H9 (cell line): ENCODE measurements around the gene SREBF2. TPM values are rescaled to one million over a fixed set of nuclear protein-coding genes. Genes with fewer than 3 reads are reported as not detected.

Source experiments
- DNase-seq: peaks from one replicate; pipeline ENCODE4 v3.0.0-alpha.2; 2017
- H2AFZ ChIP-seq: one replicate; pipeline ENCODE4 v1.6.1; 2013; ENCODE audit warnings: mild to moderate bottlenecking, low read length, control low read depth, moderate library complexity
- H2AK5ac ChIP-seq: 2 replicates; pipeline ENCODE4 v1.6.1; 2013; ENCODE audit warnings: low read length, control low read depth, mixed read lengths; ENCODE audit not compliant: insufficient read length
- H2BK120ac ChIP-seq: one replicate; pipeline ENCODE4 v1.6.1; 2013; ENCODE audit warnings: low read depth, mild to moderate bottlenecking, low read length, control low read depth, inconsistent platforms; ENCODE audit not compliant: poor library complexity, severe bottlenecking
- H2BK12ac ChIP-seq: 2 replicates; pipeline ENCODE4 v1.6.1; 2013; ENCODE audit warnings: low read length, control low read depth, mixed read lengths, low read depth; ENCODE audit not compliant: insufficient read length
- H2BK15ac ChIP-seq: 2 replicates; pipeline ENCODE4 v1.6.1; 2013; ENCODE audit warnings: low read depth, low read length, control low read depth
- H2BK20ac ChIP-seq: one replicate; pipeline ENCODE4 v1.6.1; 2013; ENCODE audit warnings: low read depth, mild to moderate bottlenecking, low read length, control low read depth, inconsistent platforms; ENCODE audit not compliant: poor library complexity, severe bottlenecking
- H2BK5ac ChIP-seq: 2 replicates; pipeline ENCODE4 v1.6.1; 2013; ENCODE audit warnings: low read length, control low read depth, mixed read lengths; ENCODE audit not compliant: insufficient read length
- H3K14ac ChIP-seq: 2 replicates; pipeline ENCODE4 v1.6.1; 2013; ENCODE audit warnings: low read length, control low read depth; ENCODE audit not compliant: insufficient read depth
- H3K18ac ChIP-seq: 2 replicates; pipeline ENCODE4 v1.6.1; 2013; ENCODE audit warnings: low read depth, mild to moderate bottlenecking, mixed read lengths, low read length, control low read depth; ENCODE audit not compliant: insufficient read length
- H3K23ac ChIP-seq: 2 replicates; pipeline ENCODE4 v1.6.1; 2013; ENCODE audit warnings: low read length, control low read depth, mixed read lengths, low read depth; ENCODE audit not compliant: insufficient read length
- H3K23me2 ChIP-seq: 2 replicates; pipeline ENCODE4 v1.6.1; 2013; ENCODE audit warnings: low read depth, mild to moderate bottlenecking, mixed read lengths, low read length, control low read depth; ENCODE audit not compliant: insufficient read length, poor library complexity, severe bottlenecking
- H3K27ac ChIP-seq: 2 replicates; pipeline ENCODE4 v1.5.1; 2013; ENCODE audit warnings: low read length, control low read depth, mixed read lengths, low read depth; ENCODE audit not compliant: insufficient read length
- H3K27me3 ChIP-seq: 2 replicates; pipeline ENCODE4 v1.6.1; 2013; ENCODE audit warnings: low read length, control low read depth, inconsistent platforms; ENCODE audit not compliant: insufficient read depth
- H3K4ac ChIP-seq: 2 replicates; pipeline ENCODE4 v1.6.1; 2013; ENCODE audit warnings: low read depth, mild to moderate bottlenecking, control low read depth, inconsistent platforms, low read length, moderate library complexity
- H3K4me1 ChIP-seq: 2 replicates; pipeline ENCODE4 v1.6.1; 2013; ENCODE audit warnings: low read length, control low read depth, inconsistent platforms; ENCODE audit not compliant: insufficient read depth
- H3K4me2 ChIP-seq: 2 replicates; pipeline ENCODE4 v1.6.1; 2013; ENCODE audit warnings: low read length, control low read depth, mixed read lengths; ENCODE audit not compliant: insufficient read length, insufficient read depth
- H3K56ac ChIP-seq: 2 replicates; pipeline ENCODE4 v1.6.1; 2013; ENCODE audit warnings: low read depth, mild to moderate bottlenecking, mixed read lengths, low read length, control low read depth; ENCODE audit not compliant: insufficient read length
- H3K79me1 ChIP-seq: 2 replicates; pipeline ENCODE4 v1.6.1; 2013; ENCODE audit warnings: low read depth, mild to moderate bottlenecking, moderate library complexity, low read length, control low read depth, inconsistent platforms; ENCODE audit not compliant: insufficient read depth, poor library complexity, severe bottlenecking
- H3K79me2 ChIP-seq: 2 replicates; pipeline ENCODE4 v1.6.1; 2013; ENCODE audit warnings: low read length, control low read depth, inconsistent platforms; ENCODE audit not compliant: insufficient read depth
- H3K9ac ChIP-seq: 2 replicates; pipeline ENCODE4 v1.6.1; 2013; ENCODE audit warnings: low read length, control low read depth, mixed read lengths; ENCODE audit not compliant: insufficient read length; ENCODE audit errors: extremely low read depth
- H3K9me3 ChIP-seq: one replicate; pipeline ENCODE4 v1.6.1; 2013; ENCODE audit warnings: low read depth, low read length, inconsistent platforms; ENCODE audit not compliant: control insufficient read depth
- H3T11ph ChIP-seq: one replicate; pipeline ENCODE4 v1.6.1; 2013; ENCODE audit warnings: mild to moderate bottlenecking, low read length, control low read depth, inconsistent platforms
- H4K20me1 ChIP-seq: one replicate; pipeline ENCODE4 v1.6.1; 2013; ENCODE audit not compliant: control insufficient read depth, insufficient read length, insufficient read depth
- H4K5ac ChIP-seq: 2 replicates; pipeline ENCODE4 v1.6.1; 2013; ENCODE audit warnings: low read depth, mild to moderate bottlenecking, mixed read lengths, low read length, control low read depth; ENCODE audit not compliant: insufficient read length
- H4K8ac ChIP-seq: replicated peaks from 2 replicates; pipeline ENCODE4 v1.6.1; 2013; ENCODE audit warnings: low read length, control low read depth, mixed read lengths, low read depth; ENCODE audit not compliant: insufficient read length
- H4K91ac ChIP-seq: 2 replicates; pipeline ENCODE4 v1.6.1; 2013; ENCODE audit warnings: low read depth, mild to moderate bottlenecking, moderate library complexity, mixed read lengths, low read length, control low read depth; ENCODE audit not compliant: insufficient read length
- H3K27ac Mint-ChIP-seq, 3 experiments: 2 replicates in 2 of 3; 3 replicates in 1 of 3; pipeline ENCODE4 v1.8.0; 2020 to 2021; ENCODE audit warnings: mixed read lengths in 3 of 3, mild to moderate bottlenecking in 1 of 3, moderate library complexity in 1 of 3
- H3K27me3 Mint-ChIP-seq: 2 replicates; pipeline ENCODE4 v1.8.0; 2021; ENCODE audit warnings: low read depth, mild to moderate bottlenecking, moderate library complexity, mixed read lengths
- H3K36me3 Mint-ChIP-seq, 3 experiments: 2 replicates in 2 of 3; 3 replicates in 1 of 3; pipeline ENCODE4 v1.8.0; 2020 to 2021; ENCODE audit warnings: low read depth in 3 of 3, mixed read lengths in 3 of 3; ENCODE audit not compliant: insufficient read depth in 1 of 3
- H3K4me1 Mint-ChIP-seq, 2 experiments: 2 replicates each; pipeline ENCODE4 v1.8.0; 2020; ENCODE audit warnings: mixed read lengths in 2 of 2
- H3K4me3 Mint-ChIP-seq, 2 experiments: 2 replicates in 1 of 2; 3 replicates in 1 of 2; pipeline ENCODE4 v1.8.0; 2020 to 2021; ENCODE audit warnings: mild to moderate bottlenecking in 2 of 2, mixed read lengths in 2 of 2, moderate library complexity in 1 of 2
- H3K9me3 Mint-ChIP-seq, 2 experiments: 2 replicates in 1 of 2; 3 replicates in 1 of 2; pipeline ENCODE4 v1.8.0; 2020; ENCODE audit warnings: mild to moderate bottlenecking in 2 of 2, mixed read lengths in 2 of 2, moderate library complexity in 1 of 2
- WGBS: extraction: QIAGEN DNeasy Blood & Tissue Kit; methylation state at CpG from one replicate; pipeline ENCODE4 v1.1.7; 2013; ENCODE audit warnings: missing lambda C conversion rate, low lambda C conversion rate, mixed read lengths; ENCODE audit not compliant: insufficient read length; ENCODE audit errors: extremely low coverage; 5-methylcytosine and 5-hydroxymethylcytosine counted together
- total RNA-seq: library from RNA; stranded (reverse); gene quantifications from 2 replicates; pipeline ENCODE4 v1.2.1, GENCODE V29; 2021
- TF ChIP-seq, protein P1 (sequence below): fragments of 200-600 bp; sonication (generic); conservative IDR thresholded peaks from 3 replicates; pipeline ENCODE4 v1.8.0; 2021; ENCODE audit warnings: antibody characterized with exemption, mild to moderate bottlenecking

The SREBF2 gene
- total RNA-seq, 1 experiment from 2014 or later: 146 TPM

DNA sequence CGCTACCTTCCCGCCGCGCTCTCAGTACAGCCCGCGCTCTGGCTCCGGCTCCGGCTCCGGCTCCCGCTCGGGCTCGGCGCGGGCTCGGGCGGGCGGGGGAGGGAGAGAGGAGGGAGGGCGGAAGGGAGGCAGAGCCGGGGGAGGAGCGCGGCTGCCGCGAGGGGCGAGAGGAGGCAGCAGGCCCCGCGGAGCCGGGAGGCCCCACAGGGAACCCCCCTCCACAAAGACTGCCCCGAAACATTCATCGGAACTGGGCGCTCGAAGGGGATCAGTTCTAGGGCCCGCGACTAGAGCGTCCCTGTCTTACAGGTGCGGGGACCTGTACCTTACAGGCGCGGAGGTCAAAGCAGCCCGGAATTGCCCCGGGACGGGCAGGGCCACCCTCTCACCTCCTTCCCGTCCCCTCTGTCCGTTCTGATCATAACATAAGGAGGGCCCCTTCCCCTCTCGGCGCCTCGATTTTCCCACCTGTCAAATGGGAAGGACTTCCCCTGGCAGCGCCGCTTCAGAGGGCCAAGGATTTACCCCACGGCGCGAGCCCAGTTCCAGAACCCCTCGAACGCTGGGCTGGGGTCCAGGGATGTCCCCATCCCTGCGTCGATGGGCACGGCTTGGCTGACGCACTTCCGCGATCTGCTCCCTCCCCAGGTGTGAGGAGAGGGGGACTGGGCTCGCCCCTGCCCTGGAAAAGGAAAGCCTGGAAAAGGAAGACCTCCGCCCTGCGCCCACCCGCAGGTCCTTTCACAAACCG is 82.3 kb downstream of the SREBF2 start, which contains the start of gene SHISA8:
Gene SHISA8, minus strand, starts transcription at position 40 of the 751 bp plus-strand sequence. CDS start 407 bp downstream, outside the sequence.
- no peak within 1 kb of the TSS for H4K8ac ChIP-seq
- H3K27me3 ChIP-seq: peaks cover 62% of the 10 kb centered on the region
- H3K27ac Mint-ChIP-seq: no peak within 1 kb of the TSS
- H3K9ac ChIP-seq: no peak within 1 kb of the TSS
- no peak within 1 kb of the TSS for H3K56ac ChIP-seq
- H3K4me2 ChIP-seq: peak within 1 kb of the TSS; percentile 45
- no peak within 1 kb of the TSS for H2BK20ac ChIP-seq
- no peak within 1 kb of the TSS for H3K18ac ChIP-seq
- H2BK5ac ChIP-seq: no peak within 1 kb of the TSS
- peaks cover 2% of the 10 kb centered on the region for H4K20me1 ChIP-seq
- H3T11ph ChIP-seq: no peak within 1 kb of the TSS
- H3K4ac ChIP-seq: no peak within 1 kb of the TSS
- no peak within 1 kb of the TSS for H3K27ac ChIP-seq
- H2BK120ac ChIP-seq: no peak within 1 kb of the TSS
- no peaks in the 10 kb centered on the region; a peak in 2 of 7 replicates for H3K36me3 Mint-ChIP-seq
- H2BK12ac ChIP-seq: no peak within 1 kb of the TSS
- no peak within 1 kb of the TSS; the same call in 1 of the 2 replicates for H3K14ac ChIP-seq
- H3K79me1 ChIP-seq: no peaks in the 10 kb centered on the region
- no peak within 1 kb of the TSS for H4K91ac ChIP-seq
- peaks cover 84% of the 10 kb centered on the region for H3K27me3 Mint-ChIP-seq
- H3K9me3 Mint-ChIP-seq: no peaks in the 10 kb centered on the region; a peak in 2 of 5 replicates
- H4K5ac ChIP-seq: no peak within 1 kb of the TSS
- no peak within 1 kb of the TSS for H2AK5ac ChIP-seq
- H2BK15ac ChIP-seq: no peak within 1 kb of the TSS
- TF ChIP-seq, protein P1, sequence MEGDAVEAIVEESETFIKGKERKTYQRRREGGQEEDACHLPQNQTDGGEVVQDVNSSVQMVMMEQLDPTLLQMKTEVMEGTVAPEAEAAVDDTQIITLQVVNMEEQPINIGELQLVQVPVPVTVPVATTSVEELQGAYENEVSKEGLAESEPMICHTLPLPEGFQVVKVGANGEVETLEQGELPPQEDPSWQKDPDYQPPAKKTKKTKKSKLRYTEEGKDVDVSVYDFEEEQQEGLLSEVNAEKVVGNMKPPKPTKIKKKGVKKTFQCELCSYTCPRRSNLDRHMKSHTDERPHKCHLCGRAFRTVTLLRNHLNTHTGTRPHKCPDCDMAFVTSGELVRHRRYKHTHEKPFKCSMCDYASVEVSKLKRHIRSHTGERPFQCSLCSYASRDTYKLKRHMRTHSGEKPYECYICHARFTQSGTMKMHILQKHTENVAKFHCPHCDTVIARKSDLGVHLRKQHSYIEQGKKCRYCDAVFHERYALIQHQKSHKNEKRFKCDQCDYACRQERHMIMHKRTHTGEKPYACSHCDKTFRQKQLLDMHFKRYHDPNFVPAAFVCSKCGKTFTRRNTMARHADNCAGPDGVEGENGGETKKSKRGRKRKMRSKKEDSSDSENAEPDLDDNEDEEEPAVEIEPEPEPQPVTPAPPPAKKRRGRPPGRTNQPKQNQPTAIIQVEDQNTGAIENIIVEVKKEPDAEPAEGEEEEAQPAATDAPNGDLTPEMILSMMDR: no peak
- H2AFZ ChIP-seq: no peak within 1 kb of the TSS
- peaks cover 7 to 24% of the 10 kb centered on the region in 2 experiments; a peak in 3 of 4 replicates for H3K4me1 Mint-ChIP-seq
- H3K23me2 ChIP-seq: peaks cover 12% of the 10 kb centered on the region
- no peak for DNase-seq
- no peaks in the 10 kb centered on the region for H3K9me3 ChIP-seq
- peaks cover 2% of the 10 kb centered on the region; the same call in 1 of the 2 replicates for H3K4me1 ChIP-seq
- peak within 1 kb of the TSS; percentile 51 to 83 for H3K4me3 Mint-ChIP-seq
- WGBS: no CpG with 5 or more reads among the region's 63 CpGs
- no peak within 1 kb of the TSS for H3K23ac ChIP-seq
- no peaks in the 10 kb centered on the region for H3K79me2 ChIP-seq
